HAP-1 (cell line): ENCODE results near the gene EFNA3.
A peak's percentile ranks its signal among the peaks of the same experiment; 100 is the strongest.

ENCODE experiments used
- DNase-seq, 2 experiments: peaks; one replicate each; pipeline ENCODE4 v3.0.0-alpha.2; 2016 to 2020; ENCODE audit warnings: low spot score in 2 of 2
- H3K27me3 ChIP-seq: fragments of 250-450 bp; sonication (Bioruptor Pico); 2 replicates; pipeline ENCODE4 v1.5.1; 2020; ENCODE audit warnings: low read depth, mild to moderate bottlenecking, moderate library complexity
- H3K36me3 ChIP-seq: fragments of 250-450 bp; sonication (Bioruptor Pico); replicated peaks from 2 replicates; pipeline ENCODE4 v1.5.1; 2020; ENCODE audit warnings: mild to moderate bottlenecking
- H3K4me1 ChIP-seq: fragments of 250-450 bp; sonication (Bioruptor Pico); 2 replicates; pipeline ENCODE4 v1.5.1; 2020; ENCODE audit warnings: mild to moderate bottlenecking
- H3K4me3 ChIP-seq: fragments of 250-450 bp; sonication (Bioruptor Pico); 2 replicates; pipeline ENCODE4 v1.5.1; 2020; ENCODE audit warnings: mild to moderate bottlenecking, moderate library complexity
- H3K9me3 ChIP-seq: fragments of 250-450 bp; sonication (Bioruptor Pico); 2 replicates; pipeline ENCODE4 v1.5.1; 2020; ENCODE audit warnings: mild to moderate bottlenecking, moderate library complexity
- in situ Hi-C: fragments of 300-500 bp; cut with MboI; formaldehyde crosslinking; loops from 3 replicates; pipeline ENCODE4 v1.14.3; 2020; ENCODE audit warnings: low sequenced_read_pairs, inconsistent platforms, mixed read lengths

Gene EFNA3

DNA sequence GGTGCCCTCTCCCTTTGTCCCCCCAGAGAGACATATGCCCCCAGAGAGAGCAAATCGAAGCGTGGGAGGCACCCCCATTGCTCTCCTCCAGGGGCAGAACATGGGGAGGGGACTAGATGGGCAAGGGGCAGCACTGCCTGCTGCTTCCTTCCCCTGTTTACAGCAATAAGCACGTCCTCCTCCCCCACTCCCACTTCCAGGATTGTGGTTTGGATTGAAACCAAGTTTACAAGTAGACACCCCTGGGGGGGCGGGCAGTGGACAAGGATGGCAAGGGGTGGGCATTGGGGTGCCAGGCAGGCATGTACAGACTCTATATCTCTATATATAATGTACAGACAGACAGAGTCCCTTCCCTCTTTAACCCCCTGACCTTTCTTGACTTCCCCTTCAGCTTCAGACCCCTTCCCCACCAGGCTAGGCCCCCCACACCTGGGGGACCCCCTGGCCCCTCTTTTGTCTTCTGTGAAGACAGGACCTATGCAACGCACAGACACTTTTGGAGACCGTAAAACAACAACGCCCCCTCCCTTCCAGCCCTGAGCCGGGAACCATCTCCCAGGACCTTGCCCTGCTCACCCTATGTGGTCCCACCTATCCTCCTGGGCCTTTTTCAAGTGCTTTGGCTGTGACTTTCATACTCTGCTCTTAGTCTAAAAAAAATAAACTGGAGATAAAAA, 8.4 kb downstream of the EFNA3 start:
- in situ Hi-C loops: loop anchor here (10.0 kb wide), 1 partner anchor 62 kb away; no protein-coding TSS in a partner anchor
- no peak overlapping the region for H3K4me3 ChIP-seq

GRCh38 chr1:155091071-155092051, 12.7 kb downstream of the EFNA3 start:
- in situ Hi-C loops: loop anchor here (5.0 kb wide), 1 partner anchor 76 kb away; no protein-coding TSS in a partner anchor
- Histone ChIP-seq H3K4me1 (peaks cover under 1% of the 10 kb centered on the region), H3K27me3 (peaks cover 4% of the 10 kb centered on the region; the same call in 1 of the 2 replicates), H3K9me3 (no peaks in the 10 kb centered on the region), H3K36me3 (no peaks in the 10 kb centered on the region; the same call in 1 of the 2 replicates), H3K4me3 (no peak overlapping the region)
- peak; percentile 73 to 94 for DNase-seq

More for the DNA sequence above, 8.4 kb downstream of the EFNA3 start:
- no peaks in the 10 kb centered on the region; the same call in 1 of the 2 replicates for H3K36me3 ChIP-seq
- H3K27me3 ChIP-seq: no peaks in the 10 kb centered on the region
- DNase-seq: no peak
- H3K4me1 ChIP-seq: peaks cover 15% of the 10 kb centered on the region
- no peaks in the 10 kb centered on the region for H3K9me3 ChIP-seq

- Histone ChIP-seq H3K4me1 (no peaks in the 10 kb centered on the region; the same call in 1 of the 2 replicates), H3K9me3 (no peaks in the 10 kb centered on the region), H3K27me3 (peaks cover 4% of the 10 kb centered on the region; the same call in 1 of the 2 replicates), H3K36me3 (no peaks in the 10 kb centered on the region), H3K4me3 (no peak overlapping the region)
- DNase-seq: no peak
- in situ Hi-C loops: loop anchor here (5.0 kb wide), 1 partner anchor 75 kb away; no protein-coding TSS in a partner anchor
Observed at GRCh38 chr1:155092131-155092530, 13.5 kb downstream of the EFNA3 start.

DNA sequence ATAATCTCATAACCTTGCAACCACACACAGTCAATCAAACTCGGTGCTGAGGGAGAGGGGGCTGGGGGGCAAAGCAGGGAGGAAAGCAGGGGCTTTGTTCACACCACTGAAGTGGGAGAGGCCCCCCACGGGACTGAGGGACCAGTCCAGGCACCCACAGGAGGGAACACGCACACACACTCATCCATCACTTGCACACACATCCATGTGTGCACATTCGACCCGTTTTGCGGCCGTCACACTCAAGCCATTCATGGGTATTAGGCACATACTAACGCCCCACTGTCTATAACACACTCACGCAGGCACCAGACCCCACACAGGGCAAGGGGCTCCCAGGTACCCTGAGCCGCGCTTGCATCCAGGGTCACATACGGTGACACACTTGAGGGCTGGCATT, 14.0 kb downstream of the EFNA3 start:
- Histone ChIP-seq H3K4me1 (no peaks in the 10 kb centered on the region; the same call in 1 of the 2 replicates), H3K9me3 (no peaks in the 10 kb centered on the region), H3K27me3 (peaks cover 4% of the 10 kb centered on the region; the same call in 1 of the 2 replicates), H3K4me3 (no peak overlapping the region), H3K36me3 (no peaks in the 10 kb centered on the region)
- DNase-seq: no peak
- in situ Hi-C loops: loop anchor here (5.0 kb wide), 1 partner anchor 75 kb away; no protein-coding TSS in a partner anchor

DNA sequence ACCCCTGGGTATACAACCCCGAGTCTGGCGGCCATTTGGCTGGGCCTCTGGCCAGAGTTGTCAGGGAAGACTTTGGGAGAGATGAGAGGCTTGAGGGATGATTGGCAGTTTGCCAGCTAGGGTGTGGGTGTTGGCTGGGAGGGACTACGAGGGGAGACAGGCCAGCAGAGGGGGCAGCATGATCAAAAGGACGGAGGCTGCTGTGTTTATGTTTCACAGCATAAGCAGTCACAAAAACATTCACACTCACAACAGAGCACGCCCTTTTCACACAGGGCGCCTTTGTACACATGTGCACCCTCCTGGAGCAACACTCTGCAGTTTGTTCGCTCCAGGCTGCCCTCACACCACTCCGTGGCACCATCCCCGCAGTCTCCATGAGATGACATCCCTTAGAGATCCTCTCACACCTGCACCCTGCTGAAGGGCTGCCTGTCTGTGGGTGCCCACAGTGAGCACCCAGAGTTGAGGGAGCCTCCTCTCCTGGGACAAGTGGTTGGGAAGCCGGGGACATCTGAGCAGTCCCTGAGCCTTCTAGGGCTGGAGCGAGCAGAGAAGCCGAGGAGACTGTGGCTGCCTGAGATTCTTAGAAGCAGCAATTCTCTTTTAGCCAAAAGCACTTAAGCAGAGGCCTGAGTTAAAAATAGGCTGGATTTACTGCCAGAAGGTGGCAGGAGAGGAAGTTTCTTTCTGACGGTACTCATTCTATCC, 15.4 kb downstream of the EFNA3 start:
- Histone ChIP-seq H3K4me3 (no peak overlapping the region), H3K4me1 (no peaks in the 10 kb centered on the region; the same call in 1 of the 2 replicates), H3K36me3 (no peaks in the 10 kb centered on the region), H3K27me3 (peaks cover 4% of the 10 kb centered on the region; the same call in 1 of the 2 replicates), H3K9me3 (no peaks in the 10 kb centered on the region)
- in situ Hi-C loops: loop anchor here (5.0 kb wide), 1 partner anchor 73 kb away; no protein-coding TSS in a partner anchor
- peak in 1 of 2 experiments; percentile 60 for DNase-seq

DNA sequence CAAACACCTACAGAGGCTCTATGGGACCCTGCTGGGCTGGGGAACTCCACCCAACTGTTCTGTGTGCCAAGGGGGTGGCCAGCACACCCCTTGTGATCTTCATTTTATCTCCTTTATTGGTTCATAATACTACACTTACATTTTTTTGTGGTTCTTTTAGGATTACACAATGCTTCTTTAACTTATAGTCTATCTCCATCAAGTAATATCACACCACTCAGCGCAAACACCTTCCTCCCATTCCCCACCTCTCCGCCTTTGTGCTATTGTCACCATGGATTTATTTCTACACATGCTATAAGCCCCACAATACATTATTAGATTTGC, 15.9 kb downstream of the EFNA3 start:
- in situ Hi-C loops: loop anchor here (5.0 kb wide), 1 partner anchor 73 kb away; no protein-coding TSS in a partner anchor
- no peak for DNase-seq
- no peaks in the 10 kb centered on the region for H3K36me3 ChIP-seq
- no peak overlapping the region for H3K4me3 ChIP-seq
- no peaks in the 10 kb centered on the region; the same call in 1 of the 2 replicates for H3K4me1 ChIP-seq
- H3K9me3 ChIP-seq: no peaks in the 10 kb centered on the region
- H3K27me3 ChIP-seq: peaks cover 4% of the 10 kb centered on the region; the same call in 1 of the 2 replicates

GRCh38 chr1:155099331-155099730, 20.7 kb downstream of the EFNA3 start:
- Histone ChIP-seq H3K27me3 (peaks cover 4% of the 10 kb centered on the region; the same call in 1 of the 2 replicates), H3K9me3 (no peaks in the 10 kb centered on the region), H3K4me1 (no peaks in the 10 kb centered on the region), H3K36me3 (no peaks in the 10 kb centered on the region), H3K4me3 (no peak overlapping the region)
- in situ Hi-C loops: no loop called here
- DNase-seq: no peak

DNA sequence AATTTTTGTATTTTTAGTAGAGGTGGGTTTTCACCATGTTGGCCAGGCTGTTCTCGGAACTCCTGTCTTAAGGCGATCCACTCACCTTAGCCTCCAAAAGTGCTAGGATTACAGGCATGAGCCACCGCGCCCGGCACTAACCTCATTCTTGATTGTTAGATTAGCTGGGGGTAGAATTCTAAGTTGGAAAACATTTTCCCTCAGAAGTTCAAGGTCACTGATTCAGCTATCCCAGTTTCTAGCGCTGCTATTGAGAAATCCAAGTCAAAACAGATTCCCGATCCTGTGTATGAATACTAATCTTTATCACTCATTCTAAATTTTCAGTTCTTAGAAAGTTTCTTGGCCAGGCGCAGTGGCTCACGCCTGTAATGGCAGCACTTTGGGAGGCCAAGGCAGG, 24.7 kb downstream of the EFNA3 start:
- H3K9me3 ChIP-seq: no peaks in the 10 kb centered on the region
- H3K4me1 ChIP-seq: no peaks in the 10 kb centered on the region
- H3K4me3 ChIP-seq: no peak overlapping the region
- no peaks in the 10 kb centered on the region for H3K36me3 ChIP-seq
- in situ Hi-C loops: no loop called here
- no peaks in the 10 kb centered on the region for H3K27me3 ChIP-seq
- DNase-seq: no peak

DNA sequence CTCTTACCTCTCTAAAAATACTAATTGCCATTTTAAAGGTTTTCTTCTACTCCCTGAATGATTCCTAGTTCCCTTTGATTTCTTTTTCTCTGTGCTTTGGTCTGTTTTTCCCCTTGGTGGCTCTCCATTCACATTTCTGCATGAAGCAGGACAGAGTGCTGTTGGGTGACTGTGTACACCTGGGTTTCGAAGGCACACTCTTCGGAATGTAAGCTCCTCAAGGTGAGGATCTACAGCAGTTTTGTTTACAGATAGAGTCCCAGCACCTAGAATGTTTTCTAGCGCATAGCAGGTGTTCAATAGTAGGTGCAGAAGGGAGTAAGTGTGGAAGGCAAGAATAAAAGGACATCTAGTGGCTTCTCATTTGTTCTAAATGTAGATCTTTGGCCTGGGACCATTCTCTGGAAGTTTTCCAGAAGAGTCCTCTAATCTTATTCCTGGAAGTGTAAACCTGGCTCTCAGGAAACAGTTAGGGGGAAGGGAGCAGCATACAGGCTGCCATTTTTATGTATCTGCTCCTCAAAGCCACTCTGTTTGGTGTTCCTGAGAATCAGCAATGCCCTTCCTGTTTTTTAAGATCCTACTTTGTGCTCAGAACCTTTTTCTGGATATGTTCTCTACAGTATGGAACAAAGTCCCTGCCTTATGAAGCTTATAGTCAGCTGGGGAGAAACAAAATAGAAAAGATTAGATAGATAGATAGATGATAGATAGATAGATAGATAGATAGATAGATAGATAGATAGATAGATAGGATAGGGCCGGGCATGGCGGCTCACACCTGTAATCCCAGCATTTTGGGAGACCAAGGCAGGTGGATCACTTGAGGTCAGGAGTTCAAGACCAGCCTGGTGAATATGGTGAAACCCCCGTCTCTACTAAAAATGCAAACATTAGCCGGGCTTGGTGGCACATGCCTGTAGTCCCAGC, 26.2 kb downstream of the EFNA3 start:
- Histone ChIP-seq H3K27me3 (no peaks in the 10 kb centered on the region), H3K4me1 (no peaks in the 10 kb centered on the region), H3K36me3 (no peaks in the 10 kb centered on the region), H3K4me3 (no peak overlapping the region), H3K9me3 (no peaks in the 10 kb centered on the region)
- DNase-seq: no peak
- in situ Hi-C loops: no loop called here

- no peaks in the 10 kb centered on the region for H3K4me1 ChIP-seq
- H3K36me3 ChIP-seq: no peaks in the 10 kb centered on the region
- in situ Hi-C loops: no loop called here
- no peak overlapping the region for H3K4me3 ChIP-seq
- DNase-seq: no peak
- H3K27me3 ChIP-seq: no peaks in the 10 kb centered on the region
- H3K9me3 ChIP-seq: no peaks in the 10 kb centered on the region
Observed at GRCh38 chr1:155105604-155106011, 27.0 kb downstream of the EFNA3 start.

DNA sequence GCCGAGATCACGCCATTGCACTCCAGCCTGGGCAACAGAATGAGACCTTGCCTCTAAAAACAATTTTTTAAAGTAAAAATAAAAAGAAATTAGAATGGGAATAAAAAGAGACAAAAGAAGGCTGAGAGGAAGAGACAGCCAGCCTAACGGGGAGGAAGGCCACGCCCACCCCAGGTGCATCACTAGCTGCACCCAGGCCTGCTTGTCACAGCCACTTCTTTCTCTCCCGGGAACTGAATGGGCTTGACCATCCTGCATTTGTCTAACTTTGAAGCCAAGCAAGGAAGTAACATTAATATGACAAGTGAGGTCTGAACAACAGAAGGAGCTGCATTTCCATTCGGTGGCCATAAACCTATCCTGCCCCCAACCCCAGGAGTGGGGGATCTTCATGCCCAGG, 28.2 kb downstream of the EFNA3 start:
- no peak for DNase-seq
- Histone ChIP-seq H3K4me3 (no peak overlapping the region), H3K9me3 (no peaks in the 10 kb centered on the region), H3K36me3 (no peaks in the 10 kb centered on the region), H3K27me3 (no peaks in the 10 kb centered on the region), H3K4me1 (no peaks in the 10 kb centered on the region)
- in situ Hi-C loops: no loop called here
